ENCODE measurements around the gene WDR81.

WDR81 gene

DNA sequence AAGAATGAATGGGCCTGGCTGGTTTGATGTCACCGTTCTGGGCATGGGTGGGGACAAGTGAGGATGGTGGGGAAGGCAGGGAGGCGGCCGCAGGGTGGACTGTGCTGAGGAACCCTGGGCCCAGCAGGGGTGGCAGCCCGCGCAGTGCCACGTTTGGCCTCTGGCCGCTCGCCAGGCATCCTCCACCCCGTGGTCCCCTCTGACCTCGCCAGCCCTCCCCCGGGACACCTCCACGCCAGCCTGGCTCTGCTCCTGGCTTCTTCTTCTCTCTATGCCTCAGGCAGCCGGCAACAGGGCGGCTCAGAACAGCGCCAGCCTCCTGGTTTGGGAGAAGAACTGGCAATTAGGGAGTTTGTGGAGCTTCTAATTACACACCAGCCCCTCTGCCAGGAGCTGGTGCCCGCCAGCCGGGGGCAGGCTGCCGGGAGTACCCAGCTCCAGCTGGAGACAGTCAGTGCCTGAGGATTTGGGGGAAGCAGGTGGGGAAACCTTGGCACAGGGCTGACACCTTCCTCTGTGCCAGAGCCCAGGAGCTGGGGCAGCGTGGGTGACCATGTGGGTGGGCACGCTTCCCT, 30.8 kb downstream of the WDR81 start:
- H2AFZ ChIP-seq (ENCODE audit: low read depth) = no peak overlapping the region
- no peaks in the 10 kb centered on the region for H3K36me3 ChIP-seq (ENCODE audit: insufficient read depth)
- H4K20me1 ChIP-seq (ENCODE audit: insufficient read depth) = no peaks in the 10 kb centered on the region
- H3K27me3 ChIP-seq (ENCODE audit: insufficient read depth, low read depth) = no peaks in the 10 kb centered on the region
- H3K9ac ChIP-seq = no peak overlapping the region
- no peaks in the 10 kb centered on the region for H3K4me1 ChIP-seq (ENCODE audit: low read depth, poor library complexity, severe bottlenecking)
- H3K27ac ChIP-seq = no peak overlapping the region
- no peak overlapping the region for H3K4me3 ChIP-seq (IDR thresholded peaks at IDR 0.05; ENCODE audit: insufficient read depth, low read depth, low read length)
- no peaks in the 10 kb centered on the region for H3K79me2 ChIP-seq (ENCODE audit: insufficient read depth, low read depth)
- TF ChIP-seq CTCF (conservative IDR thresholded peaks at IDR 0.05; ENCODE audit: low read depth, low read length) = no peak
- no peak overlapping the region for H3K4me2 ChIP-seq

GRCh38 chr17:1755827-1756262, 31.3 kb downstream of the WDR81 start:
- Histone ChIP-seq H3K27me3 (ENCODE audit: insufficient read depth, low read depth) (no peaks in the 10 kb centered on the region), H3K36me3 (ENCODE audit: insufficient read depth) (no peaks in the 10 kb centered on the region), H4K20me1 (ENCODE audit: insufficient read depth) (no peaks in the 10 kb centered on the region), H3K79me2 (ENCODE audit: insufficient read depth, low read depth) (no peaks in the 10 kb centered on the region), H3K4me2 (no peak overlapping the region), H3K9ac (no peak overlapping the region), H3K4me1 (ENCODE audit: low read depth, poor library complexity, severe bottlenecking) (no peaks in the 10 kb centered on the region), H3K27ac (no peak overlapping the region), H3K4me3 (IDR thresholded peaks at IDR 0.05; ENCODE audit: insufficient read depth, low read depth, low read length) (no peak overlapping the region), H2AFZ (ENCODE audit: low read depth) (no peak overlapping the region)
- TF ChIP-seq CTCF (conservative IDR thresholded peaks at IDR 0.05; ENCODE audit: low read depth, low read length) = no peak

GRCh38 chr17:1758807-1759206, 34.3 kb downstream of the WDR81 start:
- H3K4me2 ChIP-seq = no peak overlapping the region
- H3K27me3 ChIP-seq (ENCODE audit: insufficient read depth, low read depth) = no peaks in the 10 kb centered on the region
- no peaks in the 10 kb centered on the region for H3K79me2 ChIP-seq (ENCODE audit: insufficient read depth, low read depth)
- H2AFZ ChIP-seq (ENCODE audit: low read depth) = no peak overlapping the region
- H3K4me3 ChIP-seq (IDR thresholded peaks at IDR 0.05; ENCODE audit: insufficient read depth, low read depth, low read length) = no peak overlapping the region
- H4K20me1 ChIP-seq (ENCODE audit: insufficient read depth) = no peaks in the 10 kb centered on the region
- H3K4me1 ChIP-seq (ENCODE audit: low read depth, poor library complexity, severe bottlenecking) = peaks cover 10% of the 10 kb centered on the region
- no peak overlapping the region for H3K27ac ChIP-seq
- no peak for TF ChIP-seq CTCF (conservative IDR thresholded peaks at IDR 0.05; ENCODE audit: low read depth, low read length)
- no peak overlapping the region for H3K9ac ChIP-seq
- no peaks in the 10 kb centered on the region for H3K36me3 ChIP-seq (ENCODE audit: insufficient read depth)

DNA sequence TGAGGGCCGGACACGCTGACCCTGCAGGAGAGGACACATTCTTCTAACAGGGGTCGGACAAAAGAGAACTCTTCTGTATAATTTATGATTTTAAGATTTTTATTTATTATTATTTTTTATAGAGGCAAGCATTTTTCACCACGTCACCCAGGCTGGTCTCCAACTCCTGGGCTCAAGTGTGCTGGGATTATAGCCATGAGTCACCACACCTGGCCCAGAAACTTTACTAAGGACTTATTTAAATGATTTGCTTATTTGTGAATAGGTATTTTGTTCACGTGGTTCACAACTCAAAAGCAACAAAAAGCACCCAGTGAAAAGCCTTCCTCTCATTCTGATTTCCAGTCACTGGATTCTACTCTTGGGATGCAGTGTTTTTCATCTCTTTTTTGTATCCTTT, 35.0 kb downstream of the WDR81 start:
- Histone ChIP-seq H3K27ac (no peak overlapping the region), H3K9ac (no peak overlapping the region), H4K20me1 (ENCODE audit: insufficient read depth) (no peaks in the 10 kb centered on the region), H2AFZ (ENCODE audit: low read depth) (no peak overlapping the region), H3K4me2 (no peak overlapping the region), H3K79me2 (ENCODE audit: insufficient read depth, low read depth) (no peaks in the 10 kb centered on the region), H3K27me3 (ENCODE audit: insufficient read depth, low read depth) (no peaks in the 10 kb centered on the region), H3K4me1 (ENCODE audit: low read depth, poor library complexity, severe bottlenecking) (peaks cover 17% of the 10 kb centered on the region), H3K4me3 (IDR thresholded peaks at IDR 0.05; ENCODE audit: insufficient read depth, low read depth, low read length) (no peak overlapping the region), H3K36me3 (ENCODE audit: insufficient read depth) (no peaks in the 10 kb centered on the region)
- TF ChIP-seq CTCF (conservative IDR thresholded peaks at IDR 0.05; ENCODE audit: low read depth, low read length) = no peak
